ENCODE data around the gene PCDH11X. TPM values are rescaled to one million over a fixed set of nuclear protein-coding genes. Genes with fewer than 3 reads are reported as not detected.
"Not testable (repeated sequence)": the region's sequence is repeated elsewhere in the genome, so short reads cannot be mapped to it uniquely, and the experiment has no call there.

Gene PCDH11X
- total RNA-seq (2012; rRNA removed), result not detected in 2 replicates

DNA sequence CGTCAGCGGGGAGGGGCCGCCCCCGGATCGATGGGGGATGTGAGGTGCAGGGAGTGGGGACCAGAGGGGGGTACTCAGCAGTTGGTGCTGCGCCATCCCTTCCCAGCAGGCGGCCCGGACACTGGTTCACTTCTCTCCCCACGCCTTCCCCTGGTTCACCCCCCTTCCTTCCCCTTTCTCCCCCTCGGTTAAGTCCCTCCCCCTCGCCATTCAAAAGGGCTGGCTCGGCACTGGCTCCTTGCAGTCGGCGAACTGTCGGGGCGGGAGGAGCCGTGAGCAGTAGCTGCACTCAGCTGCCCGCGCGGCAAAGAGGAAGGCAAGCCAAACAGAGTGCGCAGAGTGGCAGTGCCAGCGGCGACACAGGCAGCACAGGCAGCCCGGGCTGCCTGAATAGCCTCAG, at the start of gene PCDH11X:
Gene PCDH11X, plus strand, starts transcription at position 241 of the 400 bp plus-strand sequence. CDS start 56,130 bp downstream, outside the sequence.
- H3K27me3 ChIP-seq (ENCODE audit: control insufficient read depth, insufficient read depth, low read length); H3K4me3 ChIP-seq (ENCODE audit: low read length); H3K36me3 ChIP-seq (ENCODE audit: insufficient read depth, low read length); H3K4me1 ChIP-seq (ENCODE audit: control insufficient read depth, insufficient read depth, low read length); H3K4me2 ChIP-seq (ENCODE audit: low read length); H3K9me3 ChIP-seq (replicated peaks; ENCODE audit: low read length); H3K9ac ChIP-seq (ENCODE audit: low read depth, low read length): not testable (repeated sequence)

DNA sequence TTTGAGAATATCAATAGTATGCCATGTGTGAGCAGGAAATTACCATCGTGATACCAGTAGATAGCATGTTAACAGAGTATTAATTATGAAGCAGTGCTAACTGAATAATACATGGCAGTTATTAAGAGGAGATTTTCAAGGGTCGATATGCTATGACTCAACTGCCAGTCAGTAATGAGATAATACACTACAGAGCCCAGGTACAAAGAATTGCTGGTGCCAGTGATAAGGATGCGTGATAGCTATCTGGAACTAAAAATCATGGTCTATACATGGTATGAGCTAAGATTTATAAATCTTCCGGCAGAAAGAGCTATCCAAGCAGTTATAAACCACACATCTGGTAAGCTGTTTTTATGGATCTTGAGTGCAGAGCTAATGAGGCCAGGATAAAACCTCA, 31.7 kb upstream of the PCDH11X start:
- H3K9me3 ChIP-seq (replicated peaks; ENCODE audit: low read length); H3K27me3 ChIP-seq (ENCODE audit: control insufficient read depth, insufficient read depth, low read length); H3K4me1 ChIP-seq (ENCODE audit: control insufficient read depth, insufficient read depth, low read length); H3K36me3 ChIP-seq (ENCODE audit: insufficient read depth, low read length); H3K9ac ChIP-seq (ENCODE audit: low read depth, low read length); H3K4me3 ChIP-seq (ENCODE audit: low read length); H3K4me2 ChIP-seq (ENCODE audit: low read length): not testable (repeated sequence)

DNA sequence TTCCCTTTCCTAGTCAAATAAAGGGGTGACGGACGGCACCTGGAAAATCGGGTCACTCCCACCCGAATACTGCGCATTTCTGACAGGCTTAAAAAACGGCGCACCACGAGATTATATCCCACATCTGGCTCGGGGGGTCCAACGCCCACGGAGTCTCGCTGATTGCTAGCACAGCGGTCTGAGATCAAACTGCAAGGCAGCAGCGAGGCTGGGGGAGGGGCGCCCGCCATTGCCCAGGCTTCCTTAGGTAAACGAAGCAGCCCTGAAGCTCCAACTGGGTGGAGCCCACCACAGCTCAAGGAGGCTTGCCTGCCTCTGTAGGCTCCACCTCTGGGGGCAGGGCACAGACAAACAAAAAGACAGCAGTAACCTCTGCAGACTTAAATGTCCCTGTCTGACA, 26.2 kb upstream of the PCDH11X start:
- H3K9me3 ChIP-seq (replicated peaks; ENCODE audit: low read length); H3K4me1 ChIP-seq (ENCODE audit: control insufficient read depth, insufficient read depth, low read length); H3K4me2 ChIP-seq (ENCODE audit: low read length); H3K27me3 ChIP-seq (ENCODE audit: control insufficient read depth, insufficient read depth, low read length); H3K4me3 ChIP-seq (ENCODE audit: low read length); H3K9ac ChIP-seq (ENCODE audit: low read depth, low read length); H3K36me3 ChIP-seq (ENCODE audit: insufficient read depth, low read length): not testable (repeated sequence)

DNA sequence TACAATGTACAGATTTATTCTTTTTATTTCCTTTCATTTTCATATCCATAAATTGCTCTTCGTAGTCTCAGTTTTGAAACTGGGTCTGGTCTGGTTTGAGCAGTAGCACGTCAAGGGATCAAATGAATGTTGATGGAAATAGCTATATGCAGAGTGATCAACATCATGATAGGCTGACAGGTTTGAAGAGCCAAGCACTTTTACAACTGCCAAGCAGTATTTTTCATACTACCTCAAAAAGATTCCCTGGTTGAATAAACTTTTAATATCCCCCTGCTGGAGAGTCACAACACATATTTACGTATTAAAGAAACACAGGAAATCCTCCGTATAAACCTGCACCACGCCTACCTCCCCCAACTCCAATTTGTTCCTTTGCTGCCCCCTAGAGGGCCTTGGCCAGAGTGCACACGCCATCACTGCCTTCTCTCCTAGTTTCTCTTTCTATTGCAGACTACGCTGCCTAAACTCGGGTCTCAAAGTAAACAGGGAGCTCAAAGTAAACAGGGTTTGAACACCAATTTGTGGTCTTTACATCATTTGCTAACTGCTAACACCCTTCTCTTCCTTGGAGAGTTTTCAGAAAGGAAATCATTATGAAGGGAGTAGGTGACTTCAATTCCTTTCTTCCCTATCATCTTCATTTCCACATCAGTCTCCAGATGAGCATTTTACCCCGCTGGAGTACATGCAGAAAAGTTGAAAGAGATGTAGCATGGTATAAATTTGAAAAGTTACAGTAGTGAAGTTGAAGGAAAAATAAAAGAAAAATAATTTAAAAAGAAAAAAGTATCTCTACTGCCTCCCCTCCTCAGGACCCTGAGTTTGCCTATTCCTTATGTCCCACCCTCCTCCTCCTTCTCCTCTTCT, 8.3 kb upstream of the PCDH11X start:
- not testable (repeated sequence) for H3K9me3 ChIP-seq (replicated peaks; ENCODE audit: low read length); H3K4me1 ChIP-seq (ENCODE audit: control insufficient read depth, insufficient read depth, low read length); H3K27me3 ChIP-seq (ENCODE audit: control insufficient read depth, insufficient read depth, low read length); H3K9ac ChIP-seq (ENCODE audit: low read depth, low read length); H3K4me3 ChIP-seq (ENCODE audit: low read length); H3K36me3 ChIP-seq (ENCODE audit: insufficient read depth, low read length)
- H3K4me2 ChIP-seq (ENCODE audit: low read length), result peak overlapping the region; percentile 47

- not testable (repeated sequence) for H3K9ac ChIP-seq (ENCODE audit: low read depth, low read length); H3K4me1 ChIP-seq (ENCODE audit: control insufficient read depth, insufficient read depth, low read length); H3K27me3 ChIP-seq (ENCODE audit: control insufficient read depth, insufficient read depth, low read length); H3K4me2 ChIP-seq (ENCODE audit: low read length); H3K36me3 ChIP-seq (ENCODE audit: insufficient read depth, low read length); H3K9me3 ChIP-seq (replicated peaks; ENCODE audit: low read length); H3K4me3 ChIP-seq (ENCODE audit: low read length)
These were observed 5.2 kb upstream of the PCDH11X start for GRCh38 chrX:91773943-91774342.

DNA sequence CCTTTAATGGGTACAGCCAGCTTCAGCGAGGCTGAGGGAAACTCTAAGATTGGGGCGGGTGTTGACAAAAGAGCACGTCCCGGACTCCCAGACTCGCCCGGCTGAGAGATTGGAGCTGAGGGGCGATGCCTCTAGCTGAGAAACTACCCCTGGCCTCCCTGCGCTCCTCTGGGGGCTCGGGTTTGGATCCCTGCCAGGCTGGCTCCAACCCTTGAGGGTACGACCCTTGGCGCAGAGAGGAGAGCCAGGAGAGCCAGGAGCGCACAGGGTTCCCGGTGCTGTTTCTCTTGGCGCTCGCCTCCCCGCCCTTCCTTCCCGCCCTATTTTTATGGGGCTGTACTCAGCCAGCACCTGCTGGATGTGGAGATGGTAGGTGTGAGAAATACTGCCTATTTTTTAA, 833 bp downstream of the PCDH11X start:
- not testable (repeated sequence) for H3K4me2 ChIP-seq (ENCODE audit: low read length); H3K4me1 ChIP-seq (ENCODE audit: control insufficient read depth, insufficient read depth, low read length); H3K9me3 ChIP-seq (replicated peaks; ENCODE audit: low read length); H3K9ac ChIP-seq (ENCODE audit: low read depth, low read length); H3K4me3 ChIP-seq (ENCODE audit: low read length); H3K36me3 ChIP-seq (ENCODE audit: insufficient read depth, low read length); H3K27me3 ChIP-seq (ENCODE audit: control insufficient read depth, insufficient read depth, low read length)

GRCh38 chrX:91780698-91781097, 1.5 kb downstream of the PCDH11X start:
- H3K4me1 ChIP-seq (ENCODE audit: control insufficient read depth, insufficient read depth, low read length); H3K27me3 ChIP-seq (ENCODE audit: control insufficient read depth, insufficient read depth, low read length); H3K9ac ChIP-seq (ENCODE audit: low read depth, low read length); H3K4me3 ChIP-seq (ENCODE audit: low read length); H3K4me2 ChIP-seq (ENCODE audit: low read length); H3K9me3 ChIP-seq (replicated peaks; ENCODE audit: low read length); H3K36me3 ChIP-seq (ENCODE audit: insufficient read depth, low read length): not testable (repeated sequence)

- H3K27me3 ChIP-seq (ENCODE audit: control insufficient read depth, insufficient read depth, low read length); H3K4me3 ChIP-seq (ENCODE audit: low read length); H3K4me2 ChIP-seq (ENCODE audit: low read length): not testable (repeated sequence)
These were observed 2.6 kb downstream of the PCDH11X start for GRCh38 chrX:91781553-91782298.

DNA sequence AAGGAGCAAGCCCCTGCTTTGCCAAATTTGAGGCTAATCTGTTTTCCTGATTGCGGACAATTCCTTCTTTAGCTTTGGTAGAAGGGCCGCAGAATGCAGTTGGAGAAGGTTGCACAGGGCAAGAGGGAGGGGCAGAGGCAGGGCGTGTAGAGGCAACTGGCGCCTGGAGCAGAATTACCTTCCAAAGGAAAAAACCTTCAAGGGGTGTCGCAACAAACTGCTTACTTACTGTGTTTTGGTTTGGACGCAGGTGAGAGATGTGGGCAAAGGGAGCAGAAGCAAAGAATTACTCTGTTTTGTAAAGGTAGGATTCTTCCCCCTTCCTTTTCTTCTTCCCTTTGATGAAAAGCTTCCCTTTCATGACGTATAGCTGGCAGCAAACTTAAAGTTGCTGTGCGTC, 3.6 kb downstream of the PCDH11X start:
- not testable (repeated sequence) for H3K4me1 ChIP-seq (ENCODE audit: control insufficient read depth, insufficient read depth, low read length); H3K4me3 ChIP-seq (ENCODE audit: low read length); H3K9me3 ChIP-seq (replicated peaks; ENCODE audit: low read length); H3K36me3 ChIP-seq (ENCODE audit: insufficient read depth, low read length); H3K9ac ChIP-seq (ENCODE audit: low read depth, low read length); H3K27me3 ChIP-seq (ENCODE audit: control insufficient read depth, insufficient read depth, low read length); H3K4me2 ChIP-seq (ENCODE audit: low read length)

More at GRCh38 chrX:91781553-91782298, 2.6 kb downstream of the PCDH11X start:
- H3K36me3 ChIP-seq (ENCODE audit: insufficient read depth, low read length); H3K4me1 ChIP-seq (ENCODE audit: control insufficient read depth, insufficient read depth, low read length); H3K9me3 ChIP-seq (replicated peaks; ENCODE audit: low read length); H3K9ac ChIP-seq (ENCODE audit: low read depth, low read length): not testable (repeated sequence)

GRCh38 chrX:91817537-91817936, 38.4 kb downstream of the PCDH11X start:
- H3K4me1 ChIP-seq (ENCODE audit: control insufficient read depth, insufficient read depth, low read length); H3K27me3 ChIP-seq (ENCODE audit: control insufficient read depth, insufficient read depth, low read length); H3K4me3 ChIP-seq (ENCODE audit: low read length); H3K4me2 ChIP-seq (ENCODE audit: low read length); H3K36me3 ChIP-seq (ENCODE audit: insufficient read depth, low read length); H3K9me3 ChIP-seq (replicated peaks; ENCODE audit: low read length); H3K9ac ChIP-seq (ENCODE audit: low read depth, low read length): not testable (repeated sequence)

DNA sequence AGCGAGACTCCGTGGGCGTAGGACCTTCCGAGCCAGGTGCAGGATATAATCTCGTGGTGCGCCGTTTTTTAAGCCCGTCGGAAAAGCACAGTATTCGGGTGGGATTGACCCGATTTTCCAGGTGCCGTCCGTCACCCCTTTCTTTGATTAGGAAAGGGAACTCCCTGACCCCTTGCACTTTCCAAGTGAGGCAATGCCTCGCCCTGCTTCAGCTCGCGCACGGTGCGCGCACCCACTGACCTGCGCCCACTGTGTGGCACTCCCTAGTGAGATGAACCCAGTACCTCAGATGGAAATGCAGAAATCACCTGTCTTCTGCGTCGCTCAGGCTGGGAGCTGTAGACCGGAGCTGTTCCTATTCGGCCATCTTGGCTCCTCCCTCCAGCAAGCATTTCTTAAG, 46.1 kb downstream of the PCDH11X start:
- H3K4me3 ChIP-seq (ENCODE audit: low read length); H3K9ac ChIP-seq (ENCODE audit: low read depth, low read length): not testable (repeated sequence)

More for the DNA sequence above, 46.1 kb downstream of the PCDH11X start:
- H3K4me2 ChIP-seq (ENCODE audit: low read length); H3K9me3 ChIP-seq (replicated peaks; ENCODE audit: low read length); H3K27me3 ChIP-seq (ENCODE audit: control insufficient read depth, insufficient read depth, low read length); H3K36me3 ChIP-seq (ENCODE audit: insufficient read depth, low read length); H3K4me1 ChIP-seq (ENCODE audit: control insufficient read depth, insufficient read depth, low read length): not testable (repeated sequence)
